Keratinocyte (primary cell): ENCODE measurements around the gene CBARP.

Experiments used
- CTCF ChIP-seq, 3 experiments: IDR thresholded peaks in 1 of 3; conservative IDR thresholded peaks in 1 of 3; optimal IDR thresholded peaks in 1 of 3; 2 replicates in 2 of 3; 3 replicates in 1 of 3; pipeline versions ENCODE3 to v1.5.1; 2011; ENCODE audit warnings: low read length in 3 of 3, mild to moderate bottlenecking in 3 of 3, moderate library complexity in 2 of 3, control low read depth in 1 of 3, inconsistent platforms in 1 of 3; ENCODE audit not compliant: insufficient read depth in 2 of 3; ENCODE audit errors: extremely low read depth in 1 of 3
- EZH2 ChIP-seq: IDR thresholded peaks from one replicate; pipeline ENCODE4 v1.6.1; 2012; ENCODE audit warnings: inconsistent platforms, mild to moderate bottlenecking, low read length, moderate library complexity

GRCh38 chr19:1274081-1274851 lies 36.5 kb upstream of the CBARP start:
- TF ChIP-seq CTCF (optimal IDR thresholded peaks at IDR 0.05 in 1 of 3, IDR thresholded peaks at IDR 0.05 in 1 of 3, conservative IDR thresholded peaks at IDR 0.05 in 1 of 3; ENCODE audit: extremely low read depth in 1 of 3, insufficient read depth in 2 of 3, low read length in 3 of 3) = no peak
- TF ChIP-seq EZH2 = no peak
